Activated CD4-positive, CD25-positive, alpha-beta regulatory T cell treated with anti-CD3 and anti-CD28 coated beads, Interleukin-2, amount 50 U/mL, for 16 hours (primary cell): ENCODE results near the gene MAST1.
"Not testable (repeated sequence)": the region's sequence is repeated elsewhere in the genome, so short reads cannot be mapped to it uniquely, and the experiment has no call there.

Source experiments
- DNase-seq: peaks from one replicate; pipeline ENCODE4 v3.0.0-alpha.2; 2020; ENCODE audit warnings: low read depth, low spot score

MAST1 gene

DNA sequence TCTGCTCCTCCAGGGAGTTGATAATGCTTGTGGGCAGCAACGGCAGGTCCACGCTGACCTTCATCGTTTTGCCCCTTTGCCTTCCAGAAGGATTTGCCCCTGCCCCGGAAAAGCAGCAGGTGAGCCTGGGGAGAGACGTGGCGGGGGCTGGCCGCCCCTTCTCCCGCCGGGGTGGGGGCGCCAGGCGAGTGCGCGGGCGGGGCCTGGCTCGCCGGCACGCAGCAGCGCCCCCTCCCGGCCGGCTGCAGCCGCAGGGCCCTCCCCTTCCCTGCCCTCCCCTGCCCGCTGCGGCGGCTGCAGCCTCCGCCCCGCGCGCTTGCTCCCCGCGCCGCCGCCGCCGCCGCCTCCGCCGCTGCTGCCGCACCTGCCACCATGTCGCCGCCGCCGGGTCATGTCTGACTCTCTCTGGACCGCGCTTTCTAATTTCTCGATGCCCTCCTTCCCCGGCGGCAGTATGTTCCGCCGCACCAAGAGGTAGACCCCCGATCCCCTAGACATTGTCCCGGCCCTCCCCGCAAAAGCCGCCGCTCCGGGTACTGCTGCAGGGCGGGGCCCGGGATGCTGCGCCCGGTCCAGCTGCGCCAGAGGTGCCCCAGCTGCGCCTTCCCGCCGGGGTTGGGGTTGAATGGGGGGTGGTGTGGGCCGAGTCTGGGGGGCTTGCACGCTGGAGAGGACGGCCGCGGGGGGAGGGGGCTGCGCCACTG is at the start of gene MAST1:
TSS of gene MAST1 (plus strand) at position 334 of the 704 bp plus-strand sequence. CDS start at position 392, 58 bp downstream.
- DNase-seq, result no peak

DNA sequence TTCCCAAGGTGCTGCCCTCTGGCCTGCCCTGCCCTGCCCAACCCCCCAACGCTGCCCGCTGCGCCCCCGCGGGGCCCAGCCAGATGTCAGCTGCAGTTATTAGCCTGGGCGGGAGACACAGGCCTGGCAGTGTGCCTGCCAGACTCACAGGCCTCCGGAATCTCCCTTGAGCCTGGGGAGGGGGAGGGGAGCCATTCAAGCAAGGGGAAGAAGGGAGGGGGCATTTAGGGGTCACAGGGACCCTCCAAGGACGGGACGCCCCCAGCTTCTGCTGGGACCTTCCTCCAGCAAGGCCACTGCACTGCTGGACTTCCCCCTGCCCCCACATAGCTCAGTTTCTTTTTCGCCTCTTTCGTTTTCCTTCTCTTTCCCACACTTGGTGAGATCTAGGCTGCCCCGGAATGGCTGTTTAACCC is 49.6 kb upstream of the MAST1 start:
- no peak for DNase-seq

DNA sequence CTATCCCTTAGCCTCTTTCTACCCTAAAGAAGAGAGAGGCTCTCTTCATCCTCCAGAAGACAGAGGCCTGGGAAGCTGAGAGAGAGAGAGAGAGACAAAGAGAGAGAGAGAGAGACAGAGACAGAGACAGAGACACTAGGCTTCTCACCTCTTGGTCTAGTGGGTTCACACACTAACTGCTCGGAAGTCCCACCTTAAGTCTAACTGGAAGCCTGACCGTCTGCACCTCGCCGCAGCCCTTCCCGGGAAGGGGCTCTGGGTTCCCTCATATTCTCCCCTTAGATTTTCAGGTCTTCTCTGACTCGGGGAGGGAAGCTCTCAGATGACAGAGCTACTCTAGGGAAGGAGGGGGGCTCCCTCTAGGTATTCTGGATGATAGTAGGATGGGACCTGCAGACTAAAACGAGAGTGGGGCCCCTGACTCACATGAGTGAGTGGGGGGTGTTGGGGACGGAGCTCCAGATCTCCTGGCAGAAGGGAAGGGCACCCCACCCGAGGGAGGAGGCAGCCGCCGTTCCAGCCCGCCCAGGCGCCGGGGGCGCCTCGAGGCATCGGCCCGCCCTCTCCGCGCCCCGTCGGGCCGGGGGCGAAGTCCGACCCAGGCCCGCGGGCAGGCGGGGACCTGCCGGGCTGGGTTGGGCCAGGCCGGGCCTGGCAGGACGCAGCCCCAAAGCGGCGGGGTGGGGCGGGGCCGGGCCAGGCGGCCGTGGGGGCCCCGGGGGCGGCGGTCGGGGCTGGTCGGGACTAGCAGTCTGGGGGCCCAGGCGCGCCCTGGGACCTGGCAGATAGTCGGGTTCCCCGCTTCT is 49.0 kb upstream of the MAST1 start:
- DNase-seq, result no peak

DNA sequence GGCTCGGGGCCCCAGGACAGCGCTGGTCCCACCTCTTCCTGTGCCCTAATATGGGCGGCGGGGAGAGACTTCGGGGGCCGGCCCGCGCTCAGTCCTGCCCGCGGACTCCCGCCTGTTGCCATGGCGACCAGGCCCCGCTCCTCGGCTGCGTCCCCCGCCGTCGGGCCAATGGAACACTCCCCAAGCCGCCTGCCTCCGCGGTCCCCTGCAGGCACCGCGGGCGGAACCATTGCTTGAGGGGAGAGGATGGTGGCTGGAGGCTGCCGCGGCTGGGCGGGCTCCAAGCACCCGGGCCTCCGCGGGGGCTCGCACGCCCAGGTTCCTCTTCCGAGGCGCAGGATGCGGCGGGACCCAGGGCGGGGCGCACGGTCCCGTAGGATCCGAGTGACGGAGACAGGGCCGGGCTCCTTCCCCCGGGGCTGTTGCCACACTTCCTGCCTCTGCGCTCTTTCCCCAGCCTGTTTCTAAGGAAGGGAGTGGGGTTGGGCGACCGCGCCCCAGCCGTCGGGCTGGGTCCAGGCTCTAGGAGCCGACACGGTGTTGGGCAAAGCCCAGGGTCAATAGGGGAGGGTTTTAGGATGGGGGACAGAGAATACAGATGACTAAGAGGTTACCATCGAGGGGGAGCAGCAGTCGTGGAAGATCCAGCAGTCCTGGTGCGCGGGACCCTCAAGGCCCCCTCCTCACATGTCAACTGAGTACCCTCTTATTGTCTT is 48.3 kb upstream of the MAST1 start:
- DNase-seq, result peak; percentile 85

DNA sequence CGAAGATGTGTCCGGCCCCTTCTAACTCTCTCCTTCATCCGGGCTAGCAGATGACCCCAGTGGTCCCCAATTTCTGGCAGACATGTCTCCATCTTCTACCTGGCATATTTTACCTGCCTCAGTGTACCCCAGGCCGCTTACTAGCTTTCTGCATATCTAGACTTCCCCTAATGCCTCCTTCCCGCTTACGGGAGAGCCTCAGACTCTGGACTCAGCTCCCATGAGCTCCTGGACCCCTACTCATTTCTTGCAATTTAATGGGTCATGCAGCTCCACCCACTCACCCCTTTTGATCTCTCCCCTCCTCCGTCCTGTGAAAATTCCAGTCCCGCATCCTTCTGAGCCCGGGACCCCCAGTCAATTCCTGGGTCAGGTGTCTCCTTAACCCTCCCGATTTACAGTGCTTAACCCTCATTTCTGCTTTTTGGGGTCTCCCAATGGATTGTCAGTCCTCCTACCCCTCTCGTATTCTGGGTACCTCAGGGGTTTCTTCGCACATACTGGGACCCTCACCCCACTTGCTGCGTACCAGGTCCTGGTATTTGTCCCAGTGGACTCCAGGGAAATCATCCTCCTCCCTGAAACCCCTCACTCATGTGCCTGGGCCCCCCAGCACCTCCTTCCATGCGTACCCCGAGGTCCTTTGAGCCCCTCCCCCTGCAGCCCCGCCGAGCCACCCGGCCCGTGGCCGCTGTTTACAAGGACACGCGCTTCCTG is 47.5 kb upstream of the MAST1 start:
- no peak for DNase-seq

DNA sequence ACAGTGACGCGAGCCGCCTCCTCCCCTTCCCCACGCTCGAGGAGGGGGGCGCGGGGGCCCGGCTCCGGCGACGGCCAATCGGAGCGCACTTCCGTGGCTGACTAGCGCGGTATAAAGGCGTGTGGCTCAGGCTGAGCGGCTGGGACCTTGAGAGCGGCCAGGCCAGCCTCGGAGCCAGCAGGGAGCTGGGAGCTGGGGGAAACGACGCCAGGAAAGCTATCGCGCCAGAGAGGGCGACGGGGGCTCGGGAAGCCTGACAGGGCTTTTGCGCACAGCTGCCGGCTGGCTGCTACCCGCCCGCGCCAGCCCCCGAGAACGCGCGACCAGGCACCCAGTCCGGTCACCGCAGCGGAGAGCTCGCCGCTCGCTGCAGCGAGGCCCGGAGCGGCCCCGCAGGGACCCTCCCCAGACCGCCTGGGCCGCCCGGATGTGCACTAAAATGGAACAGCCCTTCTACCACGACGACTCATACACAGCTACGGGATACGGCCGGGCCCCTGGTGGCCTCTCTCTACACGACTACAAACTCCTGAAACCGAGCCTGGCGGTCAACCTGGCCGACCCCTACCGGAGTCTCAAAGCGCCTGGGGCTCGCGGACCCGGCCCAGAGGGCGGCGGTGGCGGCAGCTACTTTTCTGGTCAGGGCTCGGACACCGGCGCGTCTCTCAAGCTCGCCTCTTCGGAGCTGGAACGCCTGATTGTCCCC is 46.8 kb upstream of the MAST1 start, which contains the start of gene JUNB:
TSS of gene JUNB (plus strand) at position 142 of the 706 bp plus-strand sequence. CDS start at position 428, 286 bp downstream.
- DNase-seq, result peak; percentile 94

DNA sequence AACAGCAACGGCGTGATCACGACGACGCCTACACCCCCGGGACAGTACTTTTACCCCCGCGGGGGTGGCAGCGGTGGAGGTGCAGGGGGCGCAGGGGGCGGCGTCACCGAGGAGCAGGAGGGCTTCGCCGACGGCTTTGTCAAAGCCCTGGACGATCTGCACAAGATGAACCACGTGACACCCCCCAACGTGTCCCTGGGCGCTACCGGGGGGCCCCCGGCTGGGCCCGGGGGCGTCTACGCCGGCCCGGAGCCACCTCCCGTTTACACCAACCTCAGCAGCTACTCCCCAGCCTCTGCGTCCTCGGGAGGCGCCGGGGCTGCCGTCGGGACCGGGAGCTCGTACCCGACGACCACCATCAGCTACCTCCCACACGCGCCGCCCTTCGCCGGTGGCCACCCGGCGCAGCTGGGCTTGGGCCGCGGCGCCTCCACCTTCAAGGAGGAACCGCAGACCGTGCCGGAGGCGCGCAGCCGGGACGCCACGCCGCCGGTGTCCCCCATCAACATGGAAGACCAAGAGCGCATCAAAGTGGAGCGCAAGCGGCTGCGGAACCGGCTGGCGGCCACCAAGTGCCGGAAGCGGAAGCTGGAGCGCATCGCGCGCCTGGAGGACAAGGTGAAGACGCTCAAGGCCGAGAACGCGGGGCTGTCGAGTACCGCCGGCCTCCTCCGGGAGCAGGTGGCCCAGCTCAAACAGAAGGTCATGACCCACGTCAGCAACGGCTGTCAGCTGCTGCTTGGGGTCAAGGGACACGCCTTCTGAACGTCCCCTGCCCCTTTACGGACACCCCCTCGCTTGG is 46.1 kb upstream of the MAST1 start:
- peak; percentile 64 for DNase-seq

DNA sequence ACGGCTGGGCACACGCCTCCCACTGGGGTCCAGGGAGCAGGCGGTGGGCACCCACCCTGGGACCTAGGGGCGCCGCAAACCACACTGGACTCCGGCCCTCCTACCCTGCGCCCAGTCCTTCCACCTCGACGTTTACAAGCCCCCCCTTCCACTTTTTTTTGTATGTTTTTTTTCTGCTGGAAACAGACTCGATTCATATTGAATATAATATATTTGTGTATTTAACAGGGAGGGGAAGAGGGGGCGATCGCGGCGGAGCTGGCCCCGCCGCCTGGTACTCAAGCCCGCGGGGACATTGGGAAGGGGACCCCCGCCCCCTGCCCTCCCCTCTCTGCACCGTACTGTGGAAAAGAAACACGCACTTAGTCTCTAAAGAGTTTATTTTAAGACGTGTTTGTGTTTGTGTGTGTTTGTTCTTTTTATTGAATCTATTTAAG is 45.4 kb upstream of the MAST1 start:
- DNase-seq, result no peak

DNA sequence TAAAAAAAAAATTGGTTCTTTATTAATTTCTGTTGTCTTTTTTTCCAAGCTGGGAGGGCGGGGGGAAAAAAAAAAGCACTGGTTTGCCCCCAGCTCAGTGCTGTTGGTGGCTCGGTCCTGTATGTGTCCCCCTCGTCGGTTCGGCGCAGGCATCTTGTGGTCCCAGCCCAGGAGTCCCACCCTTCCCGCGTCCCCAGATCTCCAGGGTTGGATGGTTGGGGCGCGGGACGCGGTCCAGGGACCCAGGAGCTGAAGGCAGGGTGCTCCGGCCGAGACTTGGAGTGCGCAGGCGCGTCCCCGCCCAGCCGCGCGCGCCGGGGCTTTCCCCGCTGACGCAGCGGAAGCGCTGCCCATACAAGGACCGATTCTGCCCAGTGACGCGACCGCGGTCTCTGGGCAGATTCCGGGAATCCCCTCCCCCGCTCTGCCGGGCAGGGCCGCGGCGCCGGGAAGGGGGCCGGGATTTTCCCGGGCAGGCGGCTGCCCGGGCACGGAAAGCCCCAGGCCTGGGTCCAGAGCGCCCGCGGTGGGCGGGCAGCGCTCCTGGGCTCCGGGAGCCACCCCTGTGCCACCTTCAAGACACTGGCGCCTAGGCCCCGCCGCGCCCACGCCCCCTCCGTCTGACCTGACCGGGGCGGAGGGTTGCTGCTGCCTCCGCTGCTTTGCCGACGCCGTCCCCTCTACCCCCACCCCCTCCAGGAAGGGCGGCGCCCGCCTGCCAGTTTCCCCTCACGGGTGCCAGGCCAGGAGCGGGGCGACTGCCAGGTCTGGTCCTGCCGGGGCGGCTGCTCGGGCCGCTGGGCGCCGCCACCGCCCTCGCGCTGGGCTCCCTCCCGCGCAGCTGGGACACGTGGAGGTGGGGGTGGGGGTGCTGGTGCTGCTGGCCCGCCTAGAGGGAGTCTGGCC is 44.8 kb upstream of the MAST1 start:
- peak; percentile 84 for DNase-seq

DNA sequence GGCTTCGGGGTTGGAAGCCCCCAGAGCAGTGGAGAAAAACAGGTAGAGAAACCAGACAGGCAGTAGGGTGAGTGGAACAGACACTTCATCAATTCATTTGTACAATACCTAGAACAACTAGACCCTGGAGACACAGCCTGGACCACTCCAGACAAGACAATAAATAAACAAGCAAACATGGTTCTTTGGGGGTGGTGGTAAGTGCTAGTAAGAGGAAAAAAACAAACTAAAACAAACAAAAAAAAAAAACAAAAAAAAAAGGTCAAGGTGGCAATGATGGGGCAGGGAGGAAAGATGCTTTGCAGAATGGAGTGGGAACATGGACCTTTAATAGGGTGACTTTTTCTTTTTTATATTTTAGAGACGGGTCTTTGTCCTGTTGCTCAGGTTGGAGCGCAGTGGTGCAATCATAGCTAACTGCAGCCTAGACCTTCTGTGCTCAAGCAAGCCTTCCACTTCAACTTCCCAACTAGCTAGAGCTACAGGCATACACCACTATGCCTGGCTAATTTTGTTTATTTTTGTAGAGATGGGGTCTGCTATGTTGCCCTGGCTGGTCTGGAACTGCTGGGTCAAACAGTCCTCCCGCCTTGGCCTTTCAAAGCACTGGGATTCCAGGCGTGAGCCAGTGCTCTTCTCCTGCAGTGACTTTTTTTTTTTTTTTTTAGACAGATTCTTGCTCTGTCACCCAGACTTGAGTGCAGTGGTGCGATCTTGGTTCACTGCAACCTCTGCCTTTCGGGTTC is 43.9 kb upstream of the MAST1 start:
- no peak for DNase-seq

DNA sequence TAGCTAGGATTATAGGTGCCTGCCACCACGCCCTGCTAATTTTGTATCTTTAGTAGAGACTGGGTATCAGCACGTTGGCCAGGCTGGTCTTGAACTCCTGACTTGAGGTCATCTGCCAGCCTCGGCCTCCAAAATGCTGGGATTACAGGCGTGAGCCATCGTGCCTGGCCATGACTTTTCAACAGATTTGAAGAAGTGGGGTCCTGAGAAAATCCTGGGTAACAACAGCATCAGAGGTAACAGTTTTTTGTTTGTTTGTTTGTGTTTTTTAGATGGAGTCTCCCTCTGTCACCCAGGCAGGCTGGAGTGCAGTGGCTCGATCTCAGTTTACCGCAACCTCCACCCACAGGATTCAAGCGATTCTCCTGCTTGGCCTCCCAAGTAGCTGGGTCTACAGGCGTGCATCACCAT is 43.3 kb upstream of the MAST1 start:
- no peak for DNase-seq

DNA sequence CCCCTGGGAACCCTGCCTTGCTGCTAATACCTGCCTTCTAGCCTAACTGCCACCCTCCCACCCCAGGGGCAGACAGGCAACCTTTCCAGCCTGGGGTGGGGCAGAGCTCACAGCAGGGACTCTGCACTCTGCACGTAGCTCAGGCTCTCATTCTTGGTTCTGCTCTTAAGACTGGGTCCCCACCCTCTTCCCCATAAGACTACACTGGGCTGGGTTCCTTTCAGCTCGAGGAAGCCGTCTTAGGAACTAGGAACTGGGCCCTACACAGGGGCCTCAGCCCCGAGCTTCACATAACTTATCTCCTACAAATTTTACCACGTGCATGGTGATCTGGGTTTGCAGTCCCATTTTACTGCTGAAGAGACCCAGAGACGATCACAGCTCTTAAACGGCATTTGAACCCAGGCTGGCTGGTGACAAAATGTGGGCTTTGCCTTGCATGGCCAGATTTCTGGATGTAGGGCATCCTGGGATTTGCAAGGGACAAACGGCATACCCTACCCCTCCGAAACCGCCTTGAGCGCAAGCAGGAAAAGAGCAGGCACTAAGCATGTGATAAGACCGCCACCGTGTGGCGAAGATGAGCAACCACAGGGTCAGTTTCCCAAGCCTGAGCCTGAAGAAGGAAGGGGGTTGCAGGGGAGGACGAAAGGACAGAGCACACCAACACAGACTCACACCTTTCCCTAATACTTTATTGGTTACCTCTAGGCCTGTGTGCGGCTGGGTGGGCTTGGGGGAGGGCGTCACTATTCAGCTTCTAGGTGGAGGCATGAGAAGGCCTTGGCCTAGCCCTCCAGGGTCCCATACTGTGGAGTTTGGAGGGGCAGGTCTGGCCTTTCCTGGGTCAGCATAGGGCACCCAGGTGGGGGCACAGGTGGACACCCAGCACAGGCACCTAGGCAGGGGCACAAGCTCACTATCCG is 41.9 kb upstream of the MAST1 start:
- DNase-seq, result peak; percentile 61

DNA sequence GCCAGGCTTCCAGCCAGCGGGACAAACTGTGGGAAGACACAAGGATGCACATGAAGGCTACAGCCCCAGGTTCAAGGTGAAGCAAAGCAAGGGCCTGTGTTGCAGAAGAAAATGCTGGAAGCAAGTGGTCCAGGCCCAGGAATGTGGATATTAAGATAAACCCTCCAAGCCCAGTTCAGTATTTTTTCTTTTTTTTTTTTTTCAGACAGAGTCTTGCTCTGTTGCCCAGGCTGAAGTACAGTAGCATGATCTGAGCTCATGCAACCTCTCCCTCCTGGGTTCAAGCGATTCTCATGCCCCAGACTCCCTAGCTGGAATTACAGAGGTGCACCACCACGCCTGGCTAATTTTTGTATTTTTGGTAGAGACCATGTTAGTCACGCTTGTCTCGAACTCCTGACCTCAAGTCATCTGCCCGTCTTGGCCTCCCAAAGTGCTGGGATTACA is 41.2 kb upstream of the MAST1 start:
- no peak for DNase-seq

DNA sequence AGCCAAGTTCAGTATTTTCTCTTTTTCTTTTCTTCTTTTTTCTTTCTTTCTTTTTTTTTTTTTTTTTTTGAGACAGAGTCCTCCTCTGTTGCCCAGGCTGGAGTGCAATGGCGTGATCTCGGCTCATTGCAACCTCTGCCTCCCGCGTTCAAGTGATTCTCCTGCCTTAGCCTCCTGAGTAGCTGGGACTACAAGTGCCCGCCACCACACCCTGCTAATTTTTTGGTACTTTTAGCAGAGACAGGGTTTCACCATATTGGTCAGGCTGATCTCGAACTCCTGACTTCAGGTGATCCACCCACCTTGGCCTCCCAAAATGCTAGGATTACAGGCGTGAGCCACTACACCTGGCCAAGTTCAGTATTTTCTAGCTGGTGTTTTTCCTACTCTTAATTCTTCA is 40.7 kb upstream of the MAST1 start:
- not testable (repeated sequence) for DNase-seq

DNA sequence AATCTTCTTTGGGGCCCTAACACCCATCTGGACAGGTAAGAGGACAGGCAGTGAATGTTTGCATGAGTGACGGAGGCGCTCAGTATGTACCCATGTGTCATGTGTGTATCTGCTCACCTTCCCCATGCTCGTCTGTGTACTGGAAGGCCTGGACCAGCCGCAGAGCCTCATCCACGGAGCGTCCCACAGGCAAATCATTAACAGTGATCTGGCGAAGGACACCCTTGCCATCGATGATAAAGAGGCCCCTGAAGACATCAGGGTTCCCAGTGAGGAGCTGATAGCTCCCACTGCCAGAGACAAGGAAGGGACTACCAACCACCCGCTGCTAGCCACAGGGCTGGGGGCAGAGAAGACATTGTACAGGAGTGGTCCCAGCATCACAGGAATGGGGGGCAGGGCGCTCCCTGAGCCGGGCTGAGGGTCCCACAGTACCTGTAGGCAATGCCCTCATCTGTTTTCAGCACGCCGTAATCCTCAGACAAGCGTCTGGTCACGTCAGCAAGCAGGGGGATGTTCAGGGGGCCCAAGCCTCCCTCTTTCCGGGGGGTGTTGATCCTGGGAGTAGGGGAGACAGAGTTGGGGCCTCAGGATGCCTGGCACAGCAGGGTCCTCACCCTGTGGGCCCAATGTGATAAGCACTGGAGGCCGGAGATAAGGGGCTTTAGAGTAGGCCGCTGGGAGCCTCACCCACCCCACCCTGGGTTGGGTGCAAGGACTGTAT is 38.4 kb upstream of the MAST1 start:
- DNase-seq, result no peak

DNA sequence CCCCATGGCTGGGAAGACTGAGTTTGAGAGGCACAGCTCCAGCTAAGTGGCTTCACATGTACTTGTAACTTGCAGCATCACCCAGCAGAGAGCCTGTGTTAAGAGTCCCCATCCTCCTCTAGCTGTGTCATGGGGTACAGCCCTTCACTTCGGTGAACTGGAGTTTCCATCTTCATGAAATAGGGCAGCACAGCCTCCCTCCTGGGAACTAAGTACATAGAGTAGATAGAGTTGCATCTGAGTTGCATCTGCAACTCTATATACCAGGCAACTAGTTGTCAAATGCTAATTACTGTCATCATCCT is 37.9 kb upstream of the MAST1 start:
- no peak for DNase-seq
